Panc1 (cell line): ENCODE measurements around the gene GPC3.

ENCODE experiments used
- POLR2AphosphoS5 ChIP-seq: IDR thresholded peaks from 2 replicates; pipeline ENCODE4 v1.6.1; 2012; ENCODE audit warnings: mild to moderate bottlenecking, low read depth, low read length, moderate library complexity
- SIN3A ChIP-seq: IDR thresholded peaks from 2 replicates; pipeline ENCODE4 v1.6.1; 2012; ENCODE audit warnings: low read depth, mild to moderate bottlenecking, low read length, moderate library complexity, borderline replicate concordance; ENCODE audit not compliant: insufficient read depth
- TCF7L2 ChIP-seq: IDR thresholded peaks from 2 replicates; pipeline ENCODE4 v1.6.1; 2011; ENCODE audit warnings: mild to moderate bottlenecking, low read depth, low read length, inconsistent platforms
- TF ChIP-seq, protein P1 (sequence below): fragments of 450-650 bp; IDR thresholded peaks from 2 replicates; pipeline ENCODE4 v1.5.1; 2017; ENCODE audit warnings: mild to moderate bottlenecking
- TF ChIP-seq, protein P2 (sequence below), 2 experiments: IDR thresholded peaks; 2 replicates each; pipeline ENCODE4 v1.6.1; 2011 to 2012; ENCODE audit warnings: low read depth in 2 of 2, control low read depth in 1 of 2, low read length in 1 of 2, mild to moderate bottlenecking in 1 of 2, moderate library complexity in 1 of 2; ENCODE audit not compliant: insufficient read depth in 1 of 2

DNA sequence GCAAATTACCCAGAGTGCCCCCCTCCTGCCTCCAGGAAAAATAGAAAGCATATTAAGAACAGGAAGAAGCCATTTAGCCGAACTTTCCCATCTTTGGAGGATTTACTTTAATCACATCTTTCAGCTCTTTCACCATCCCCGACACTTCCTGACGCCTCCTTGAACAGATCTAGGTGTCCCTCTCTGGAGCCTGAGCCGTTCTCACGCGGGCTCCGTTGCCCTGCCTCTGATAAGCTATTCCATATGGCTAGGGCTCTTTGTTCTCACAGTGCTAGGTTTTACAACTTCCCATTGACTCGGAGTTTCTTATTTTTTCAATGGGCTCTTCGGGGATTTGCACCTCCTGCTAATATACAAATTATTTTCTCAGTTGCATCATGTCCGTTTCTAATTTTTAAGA is 488.0 kb downstream of the GPC3 start:
- TF ChIP-seq, protein P1, sequence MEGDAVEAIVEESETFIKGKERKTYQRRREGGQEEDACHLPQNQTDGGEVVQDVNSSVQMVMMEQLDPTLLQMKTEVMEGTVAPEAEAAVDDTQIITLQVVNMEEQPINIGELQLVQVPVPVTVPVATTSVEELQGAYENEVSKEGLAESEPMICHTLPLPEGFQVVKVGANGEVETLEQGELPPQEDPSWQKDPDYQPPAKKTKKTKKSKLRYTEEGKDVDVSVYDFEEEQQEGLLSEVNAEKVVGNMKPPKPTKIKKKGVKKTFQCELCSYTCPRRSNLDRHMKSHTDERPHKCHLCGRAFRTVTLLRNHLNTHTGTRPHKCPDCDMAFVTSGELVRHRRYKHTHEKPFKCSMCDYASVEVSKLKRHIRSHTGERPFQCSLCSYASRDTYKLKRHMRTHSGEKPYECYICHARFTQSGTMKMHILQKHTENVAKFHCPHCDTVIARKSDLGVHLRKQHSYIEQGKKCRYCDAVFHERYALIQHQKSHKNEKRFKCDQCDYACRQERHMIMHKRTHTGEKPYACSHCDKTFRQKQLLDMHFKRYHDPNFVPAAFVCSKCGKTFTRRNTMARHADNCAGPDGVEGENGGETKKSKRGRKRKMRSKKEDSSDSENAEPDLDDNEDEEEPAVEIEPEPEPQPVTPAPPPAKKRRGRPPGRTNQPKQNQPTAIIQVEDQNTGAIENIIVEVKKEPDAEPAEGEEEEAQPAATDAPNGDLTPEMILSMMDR = no peak
- TF ChIP-seq, protein P2, sequence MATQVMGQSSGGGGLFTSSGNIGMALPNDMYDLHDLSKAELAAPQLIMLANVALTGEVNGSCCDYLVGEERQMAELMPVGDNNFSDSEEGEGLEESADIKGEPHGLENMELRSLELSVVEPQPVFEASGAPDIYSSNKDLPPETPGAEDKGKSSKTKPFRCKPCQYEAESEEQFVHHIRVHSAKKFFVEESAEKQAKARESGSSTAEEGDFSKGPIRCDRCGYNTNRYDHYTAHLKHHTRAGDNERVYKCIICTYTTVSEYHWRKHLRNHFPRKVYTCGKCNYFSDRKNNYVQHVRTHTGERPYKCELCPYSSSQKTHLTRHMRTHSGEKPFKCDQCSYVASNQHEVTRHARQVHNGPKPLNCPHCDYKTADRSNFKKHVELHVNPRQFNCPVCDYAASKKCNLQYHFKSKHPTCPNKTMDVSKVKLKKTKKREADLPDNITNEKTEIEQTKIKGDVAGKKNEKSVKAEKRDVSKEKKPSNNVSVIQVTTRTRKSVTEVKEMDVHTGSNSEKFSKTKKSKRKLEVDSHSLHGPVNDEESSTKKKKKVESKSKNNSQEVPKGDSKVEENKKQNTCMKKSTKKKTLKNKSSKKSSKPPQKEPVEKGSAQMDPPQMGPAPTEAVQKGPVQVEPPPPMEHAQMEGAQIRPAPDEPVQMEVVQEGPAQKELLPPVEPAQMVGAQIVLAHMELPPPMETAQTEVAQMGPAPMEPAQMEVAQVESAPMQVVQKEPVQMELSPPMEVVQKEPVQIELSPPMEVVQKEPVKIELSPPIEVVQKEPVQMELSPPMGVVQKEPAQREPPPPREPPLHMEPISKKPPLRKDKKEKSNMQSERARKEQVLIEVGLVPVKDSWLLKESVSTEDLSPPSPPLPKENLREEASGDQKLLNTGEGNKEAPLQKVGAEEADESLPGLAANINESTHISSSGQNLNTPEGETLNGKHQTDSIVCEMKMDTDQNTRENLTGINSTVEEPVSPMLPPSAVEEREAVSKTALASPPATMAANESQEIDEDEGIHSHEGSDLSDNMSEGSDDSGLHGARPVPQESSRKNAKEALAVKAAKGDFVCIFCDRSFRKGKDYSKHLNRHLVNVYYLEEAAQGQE (IDR thresholded peaks at IDR 0.05; ENCODE audit: insufficient read depth in 1 of 2, low read depth in 2 of 2, low read length in 1 of 2) = no peak
- no peak for TF ChIP-seq POLR2AphosphoS5
- TF ChIP-seq TCF7L2 = no peak
- TF ChIP-seq SIN3A = no peak
